A673 (cell line): ENCODE data around the gene NINJ2. TPM values are rescaled to one million over a fixed set of nuclear protein-coding genes. Genes with fewer than 3 reads are reported as not detected.

Experiments used
- BruUV-seq: library from RNA; stranded (reverse); fragments of 400-500 nt; replicated peaks from 2 replicates; lab custom pipeline; 2021; lab: Mats Ljungman, UMichigan
- CTCF ChIA-PET: fragments of 300-600 bp; sonication (Branson Sonifier 250); formaldehyde crosslinking; loops from one replicate; lab custom pipeline; 2022; ENCODE audit warnings: antibody characterized with exemption; lab: Charles Lee
- POLR2A ChIA-PET: fragments of 300-600 bp; sonication (Branson Sonifier 250); formaldehyde crosslinking; loops from one replicate; lab custom pipeline; 2022; ENCODE audit warnings: antibody characterized with exemption; ENCODE audit not compliant: low non-redundant PET; lab: Charles Lee
- DNase-seq: peaks from one replicate; pipeline ENCODE4 v3.0.0-alpha.2; 2015; ENCODE audit warnings: low spot score
- H3K27ac ChIP-seq: fragments of 200-600 bp; sonication (generic); 2 replicates; pipeline ENCODE4 v1.5.1; 2016; ENCODE audit warnings: mixed run types, low read depth, mild to moderate bottlenecking, mixed read lengths, antibody characterized with exemption, low read length; ENCODE audit not compliant: poor library complexity, severe bottlenecking
- H3K27me3 ChIP-seq: fragments of 200-600 bp; sonication (generic); replicated peaks from 2 replicates; pipeline ENCODE4 v1.6.1; 2017; ENCODE audit warnings: mixed run types, low read depth, mild to moderate bottlenecking, mixed read lengths, antibody characterized with exemption, low read length; ENCODE audit not compliant: insufficient read depth, poor library complexity
- H3K36me3 ChIP-seq: fragments of 200-600 bp; sonication (generic); 2 replicates; pipeline ENCODE4 v1.6.1; 2016; ENCODE audit warnings: mixed run types, mild to moderate bottlenecking, mixed read lengths, antibody characterized with exemption, low read length; ENCODE audit not compliant: insufficient read depth, poor library complexity, severe bottlenecking
- H3K4me1 ChIP-seq: fragments of 200-600 bp; sonication (generic); 2 replicates; pipeline ENCODE4 v1.6.1; 2017; ENCODE audit warnings: mixed run types, mild to moderate bottlenecking, mixed read lengths, antibody characterized with exemption, low read length; ENCODE audit not compliant: insufficient read depth, poor library complexity, severe bottlenecking
- H3K4me3 ChIP-seq: fragments of 200-600 bp; sonication (generic); 2 replicates; pipeline ENCODE4 v1.5.1; 2016; ENCODE audit warnings: low read depth, mixed run types, mild to moderate bottlenecking, mixed read lengths, low read length; ENCODE audit not compliant: poor library complexity, severe bottlenecking
- H3K9me3 ChIP-seq: fragments of 200-600 bp; sonication (generic); 2 replicates; pipeline ENCODE4 v1.6.1; 2016; ENCODE audit warnings: mixed run types, low read depth, mild to moderate bottlenecking, mixed read lengths, antibody characterized with exemption, low read length; ENCODE audit not compliant: poor library complexity, severe bottlenecking
- EZH2 ChIP-seq: fragments of 200-600 bp; sonication (generic); IDR thresholded peaks from 2 replicates; pipeline ENCODE4 v1.6.1; 2017; ENCODE audit warnings: borderline replicate concordance, low read depth, mild to moderate bottlenecking, mixed read lengths, antibody characterized with exemption, low read length; ENCODE audit not compliant: poor library complexity, severe bottlenecking
- intact Hi-C: fragments of 100-400 bp; cut with micrococcal nuclease; formaldehyde crosslinking; loops from one replicate; pipeline ENCODE4 v1.10.0; 2022; ENCODE audit not compliant: unreplicated experiment
- total RNA-seq: library from RNA; stranded (reverse); gene quantifications from 2 replicates; pipeline ENCODE4 v1.2.3, GENCODE V29; 2021
- TF ChIP-seq, protein P1 (sequence below): fragments of 300-800, 200-600 bp; sonication (generic); conservative IDR thresholded peaks from 2 replicates; pipeline ENCODE4 v1.5.1; 2017; ENCODE audit warnings: low read depth, mild to moderate bottlenecking, antibody characterized with exemption, low read length, moderate library complexity, mixed read lengths

Gene NINJ2
- total RNA-seq, 1 experiment from 2014 or later: not detected

DNA sequence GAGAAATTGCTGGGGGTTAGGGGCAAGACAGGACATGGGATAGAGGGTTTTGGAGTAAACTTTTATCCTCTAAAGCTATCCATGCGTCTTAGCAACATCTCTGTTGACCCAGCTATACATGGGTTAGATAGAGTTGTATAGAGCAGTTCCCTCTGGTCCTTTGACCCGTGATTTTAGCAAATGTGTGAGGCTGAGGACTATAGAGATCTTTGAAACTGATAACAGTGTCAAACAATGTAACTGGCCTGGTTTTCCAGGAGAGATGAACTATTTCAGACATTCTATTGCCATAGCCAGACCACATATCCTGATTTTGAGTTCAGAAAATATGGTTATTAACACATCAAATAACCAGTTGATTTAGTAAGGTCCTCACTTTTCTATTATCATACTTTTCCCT, 143.1 kb downstream of the NINJ2 start:
- BruUV-seq: no TSS peak
- Histone ChIP-seq H3K4me3 (no peak overlapping the region), H3K36me3 (no peaks in the 10 kb centered on the region), H3K9me3 (no peaks in the 10 kb centered on the region), H3K27me3 (no peaks in the 10 kb centered on the region), H3K4me1 (no peaks in the 10 kb centered on the region), H3K27ac (no peak overlapping the region)
- TF ChIP-seq, protein P1, sequence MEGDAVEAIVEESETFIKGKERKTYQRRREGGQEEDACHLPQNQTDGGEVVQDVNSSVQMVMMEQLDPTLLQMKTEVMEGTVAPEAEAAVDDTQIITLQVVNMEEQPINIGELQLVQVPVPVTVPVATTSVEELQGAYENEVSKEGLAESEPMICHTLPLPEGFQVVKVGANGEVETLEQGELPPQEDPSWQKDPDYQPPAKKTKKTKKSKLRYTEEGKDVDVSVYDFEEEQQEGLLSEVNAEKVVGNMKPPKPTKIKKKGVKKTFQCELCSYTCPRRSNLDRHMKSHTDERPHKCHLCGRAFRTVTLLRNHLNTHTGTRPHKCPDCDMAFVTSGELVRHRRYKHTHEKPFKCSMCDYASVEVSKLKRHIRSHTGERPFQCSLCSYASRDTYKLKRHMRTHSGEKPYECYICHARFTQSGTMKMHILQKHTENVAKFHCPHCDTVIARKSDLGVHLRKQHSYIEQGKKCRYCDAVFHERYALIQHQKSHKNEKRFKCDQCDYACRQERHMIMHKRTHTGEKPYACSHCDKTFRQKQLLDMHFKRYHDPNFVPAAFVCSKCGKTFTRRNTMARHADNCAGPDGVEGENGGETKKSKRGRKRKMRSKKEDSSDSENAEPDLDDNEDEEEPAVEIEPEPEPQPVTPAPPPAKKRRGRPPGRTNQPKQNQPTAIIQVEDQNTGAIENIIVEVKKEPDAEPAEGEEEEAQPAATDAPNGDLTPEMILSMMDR: no peak
- TF ChIP-seq EZH2: no peak
- ChIA-PET CTCF (no interaction called here), POLR2A (interaction anchor here (0.6 kb wide), 1 partner anchor 43 kb away, joined by 3 read pairs; no protein-coding TSS in a partner anchor)
- no peak for DNase-seq
- intact Hi-C loops: no loop called here

DNA sequence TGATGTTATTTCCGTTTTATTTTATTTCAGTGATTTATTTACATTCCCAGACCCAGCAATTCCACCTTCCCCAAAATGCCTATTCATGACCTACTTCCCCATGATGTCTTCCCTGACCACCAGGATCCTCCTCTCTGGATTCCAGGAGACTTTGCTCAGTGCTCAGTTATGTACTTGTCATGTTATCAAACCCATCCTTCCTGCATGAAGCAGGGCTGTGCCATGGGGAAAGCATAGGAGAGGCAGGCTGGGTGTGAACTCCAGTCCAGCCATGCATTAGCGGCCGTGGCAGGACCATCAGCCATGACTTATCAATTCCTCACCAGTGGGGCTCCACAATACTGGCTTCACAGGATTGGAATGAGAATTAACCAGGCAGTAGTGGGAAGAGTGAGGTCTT, 145.7 kb downstream of the NINJ2 start:
- TF ChIP-seq, protein P1: no peak
- no peak for TF ChIP-seq EZH2
- no peaks in the 10 kb centered on the region for H3K36me3 ChIP-seq
- no peak overlapping the region for H3K27ac ChIP-seq
- ChIA-PET POLR2A (no interaction called here), CTCF (interaction anchor here (0.7 kb wide), 1 partner anchor 234 kb away, joined by 3 read pairs; no protein-coding TSS in a partner anchor)
- no peaks in the 10 kb centered on the region for H3K27me3 ChIP-seq
- no TSS peak for BruUV-seq
- intact Hi-C loops: no loop called here
- no peaks in the 10 kb centered on the region for H3K4me1 ChIP-seq
- no peaks in the 10 kb centered on the region for H3K9me3 ChIP-seq
- H3K4me3 ChIP-seq: no peak overlapping the region
- no peak for DNase-seq

Other genes starting within 250 kb of the NINJ2 start
- 19.4 and 20.2 TPM in 2 replicates for gene B4GALNT3, start 203.5 kb downstream of the NINJ2 start, total RNA-seq
- gene WNK1, start 89.1 kb upstream of the NINJ2 start, total RNA-seq: 155 and 161 TPM in 2 replicates